HTR-8/SVneo (cell line): ENCODE measurements around the gene NDEL1.

Source experiments
- DNase-seq: peaks from one replicate; pipeline ENCODE4 v3.0.0; 2011; ENCODE audit warnings: low spot score, mixed read lengths; ENCODE audit not compliant: insufficient read length
- FAIRE-seq: peaks from 2 replicates; lab custom pipeline; 2011; peaks lifted over from hg19 to GRCh38; lab: Jason Lieb, UNC

The NDEL1 gene

DNA sequence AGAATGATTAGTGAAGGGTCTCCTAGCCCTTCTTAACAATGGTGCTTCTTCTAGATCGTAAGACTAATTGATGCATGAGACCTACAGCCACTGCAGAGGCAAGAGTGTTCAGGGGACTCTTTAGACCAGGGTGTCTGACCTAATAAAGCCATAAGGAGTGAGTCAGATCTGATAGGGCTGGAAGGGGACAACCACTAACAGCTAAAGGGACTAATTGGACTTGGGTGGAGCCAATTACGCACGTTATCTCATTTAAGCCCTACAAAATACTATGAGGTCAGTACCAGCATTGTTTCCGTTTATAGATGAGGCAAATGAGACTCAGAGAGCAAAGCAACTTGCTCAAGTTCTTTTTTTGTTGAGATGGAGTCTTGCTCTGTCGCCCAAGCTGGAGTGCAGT, 23.6 kb upstream of the NDEL1 start:
- DNase-seq (no peak), FAIRE-seq (no peak)

- DNase-seq = no peak
- FAIRE-seq = no peak
Observed at GRCh38 chr17:8413328-8413727, 22.4 kb upstream of the NDEL1 start.

- DNase-seq (no peak), FAIRE-seq (no peak)
Observed at GRCh38 chr17:8413938-8414337, 21.7 kb upstream of the NDEL1 start.

DNA sequence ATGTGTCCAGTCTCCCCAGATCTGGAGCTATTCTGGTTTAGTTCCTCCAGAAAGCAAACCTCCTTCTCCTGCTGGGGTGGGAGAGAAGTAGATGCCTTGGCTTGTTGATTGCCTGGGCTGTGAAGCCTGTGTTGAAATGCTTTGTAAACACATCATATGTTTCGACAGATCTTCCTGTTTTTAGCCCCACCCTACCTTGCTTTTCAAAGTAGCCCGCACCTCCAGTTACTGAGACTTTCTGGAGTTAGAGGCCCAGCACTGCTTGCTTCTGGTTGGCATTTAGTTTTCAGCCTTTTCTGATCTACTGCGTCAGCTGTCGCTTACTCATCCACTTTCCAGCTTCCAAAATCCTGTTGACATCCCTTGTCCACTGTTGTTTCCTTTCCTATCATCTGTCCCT, 17.9 kb upstream of the NDEL1 start:
- DNase-seq (no peak), FAIRE-seq (no peak)

DNA sequence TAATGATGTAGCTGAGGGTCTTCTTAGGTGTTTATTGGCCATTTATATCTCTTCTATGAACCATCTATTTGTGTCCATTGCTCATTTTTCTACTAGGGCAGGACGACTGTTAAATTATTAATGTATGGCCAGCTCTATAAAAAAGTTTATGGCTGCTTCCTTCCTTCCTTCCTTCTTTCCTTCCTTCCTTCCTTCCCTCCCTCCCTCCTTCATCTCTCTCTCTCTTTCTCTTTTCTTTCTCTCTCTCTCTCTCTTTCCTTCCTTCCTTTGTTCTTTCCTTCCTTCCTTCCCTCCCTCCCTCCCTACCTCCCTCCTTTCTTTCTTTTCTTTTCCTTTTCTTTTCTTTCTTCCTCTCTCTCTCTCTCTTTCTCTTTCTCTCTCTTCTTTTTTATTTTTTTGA, 17.2 kb upstream of the NDEL1 start:
- FAIRE-seq (no peak), DNase-seq (no peak)

- DNase-seq (no peak), FAIRE-seq (no peak)
Observed at GRCh38 chr17:8419305-8419704, 16.4 kb upstream of the NDEL1 start.

DNA sequence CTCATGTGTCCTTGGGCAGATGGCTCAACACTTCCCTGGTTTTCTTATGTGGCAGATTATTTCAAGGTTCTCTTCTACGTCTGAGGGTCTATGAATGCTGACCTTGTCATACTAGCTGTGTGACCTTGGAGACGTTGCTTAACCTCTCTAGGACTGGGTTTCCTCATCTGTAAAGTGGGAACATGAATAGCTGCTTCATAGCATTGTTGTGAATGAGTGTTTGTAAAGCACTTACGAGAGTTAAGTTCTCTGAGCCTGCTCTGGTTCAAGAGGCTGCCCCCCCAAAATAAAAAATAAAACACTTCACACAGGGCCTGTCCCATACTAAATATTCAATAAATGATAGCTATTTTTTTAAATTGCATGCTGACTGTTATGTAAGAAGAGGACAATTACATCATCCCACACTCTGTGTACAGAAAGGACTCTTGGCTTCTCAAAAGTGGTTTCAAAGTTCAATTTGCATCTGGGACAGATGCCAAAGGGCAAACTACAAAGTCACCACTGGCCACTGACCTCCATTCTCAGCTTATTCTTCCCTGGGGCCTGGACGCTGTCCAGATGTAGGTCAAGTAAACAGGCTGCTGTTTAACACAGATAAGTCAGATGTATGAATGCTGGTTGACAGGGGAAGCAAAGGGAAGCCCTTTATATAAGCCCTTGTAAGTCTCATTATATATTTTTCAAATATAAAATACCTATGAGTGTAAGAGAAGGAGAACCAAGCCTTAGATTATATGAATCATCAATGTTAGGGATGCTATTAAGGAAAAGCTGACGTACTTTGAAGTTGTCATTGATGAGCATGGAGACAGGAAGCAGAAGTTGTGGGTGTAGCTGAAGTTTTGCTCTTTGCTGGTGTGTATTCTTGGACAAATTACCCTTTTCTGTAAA, 15.4 kb upstream of the NDEL1 start:
- FAIRE-seq (no peak), DNase-seq (no peak)

- FAIRE-seq = peak; percentile 40
- no peak for DNase-seq
Observed at GRCh38 chr17:8421571-8421970, 14.1 kb upstream of the NDEL1 start.

GRCh38 chr17:8426094-8426720, 9.5 kb upstream of the NDEL1 start:
- FAIRE-seq = no peak
- DNase-seq = no peak

- no peak for DNase-seq
- no peak for FAIRE-seq
Observed at GRCh38 chr17:8426802-8427201, 8.9 kb upstream of the NDEL1 start.

DNA sequence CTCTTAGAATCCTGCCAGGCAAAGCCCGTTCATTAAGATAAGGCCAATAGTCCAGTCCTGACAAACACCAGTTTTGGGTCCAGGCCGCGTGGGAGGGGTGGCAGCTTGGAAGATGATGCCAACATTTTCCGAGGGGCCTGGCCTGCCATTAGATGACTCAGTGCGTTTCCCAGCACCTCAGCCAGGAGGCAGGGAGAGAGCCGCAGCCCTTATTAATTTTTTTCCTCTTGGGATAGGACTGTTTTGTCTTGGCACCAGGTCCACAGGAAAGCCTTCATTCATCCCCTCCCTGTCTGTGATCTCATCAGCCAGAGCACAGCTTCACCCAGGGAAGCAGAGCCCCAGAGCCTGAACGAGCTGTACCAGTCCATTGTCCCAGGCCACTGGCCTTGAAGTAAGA, 4.7 kb upstream of the NDEL1 start:
- FAIRE-seq (no peak), DNase-seq (no peak)

GRCh38 chr17:8436169-8436843, 622 bp downstream of the NDEL1 start:
- DNase-seq = peak; percentile 70
- FAIRE-seq = peak; percentile 28

- FAIRE-seq (no peak), DNase-seq (no peak)
Observed at GRCh38 chr17:8436844-8437171, 1.1 kb downstream of the NDEL1 start.

- DNase-seq (no peak), FAIRE-seq (no peak)
Observed at GRCh38 chr17:8438441-8438840, 2.8 kb downstream of the NDEL1 start.

- DNase-seq (no peak), FAIRE-seq (no peak)
Observed at GRCh38 chr17:8439681-8440080, 4.0 kb downstream of the NDEL1 start.

DNA sequence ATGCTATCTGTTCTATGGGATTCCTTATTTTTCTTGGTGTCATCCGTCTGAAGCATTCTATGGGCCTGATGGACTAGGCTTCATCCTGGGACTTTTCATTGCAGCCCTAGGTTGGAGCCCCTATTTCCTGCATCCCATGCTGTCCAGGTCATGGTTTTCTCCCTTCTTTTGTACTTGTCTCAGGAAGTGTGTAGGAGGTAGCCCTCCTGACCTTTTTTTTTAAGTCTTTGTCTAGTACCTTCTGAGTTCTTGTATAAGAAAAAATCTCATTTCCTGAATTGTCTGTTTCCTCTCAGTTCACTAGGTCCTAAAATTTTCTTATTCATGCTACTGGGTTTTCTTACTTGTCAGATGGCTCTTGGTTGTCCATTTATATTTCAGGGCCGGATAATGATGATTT, 6.0 kb downstream of the NDEL1 start:
- DNase-seq (no peak), FAIRE-seq (no peak)

DNA sequence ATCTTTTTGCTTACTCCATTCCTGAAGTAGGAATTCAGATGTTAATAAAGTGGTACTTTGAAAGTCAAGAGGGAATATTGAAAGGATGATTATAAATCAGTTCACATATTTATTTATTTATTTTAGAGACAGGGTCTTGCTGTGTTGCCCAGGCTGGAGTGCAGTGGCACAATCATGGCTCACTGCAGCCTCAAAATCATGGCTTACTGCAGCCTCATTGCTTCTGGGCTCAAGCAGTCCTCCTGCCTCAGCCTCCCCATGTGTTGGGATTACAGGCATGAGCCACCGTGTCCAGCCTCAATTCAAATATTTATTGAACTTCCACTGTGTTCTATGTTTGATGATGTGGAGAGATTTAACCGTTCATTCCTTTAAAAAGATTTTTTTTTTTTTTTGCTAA, 6.6 kb downstream of the NDEL1 start:
- DNase-seq (no peak), FAIRE-seq (no peak)

- DNase-seq = no peak
- no peak for FAIRE-seq
Observed at GRCh38 chr17:8443756-8444155, 8.1 kb downstream of the NDEL1 start.

DNA sequence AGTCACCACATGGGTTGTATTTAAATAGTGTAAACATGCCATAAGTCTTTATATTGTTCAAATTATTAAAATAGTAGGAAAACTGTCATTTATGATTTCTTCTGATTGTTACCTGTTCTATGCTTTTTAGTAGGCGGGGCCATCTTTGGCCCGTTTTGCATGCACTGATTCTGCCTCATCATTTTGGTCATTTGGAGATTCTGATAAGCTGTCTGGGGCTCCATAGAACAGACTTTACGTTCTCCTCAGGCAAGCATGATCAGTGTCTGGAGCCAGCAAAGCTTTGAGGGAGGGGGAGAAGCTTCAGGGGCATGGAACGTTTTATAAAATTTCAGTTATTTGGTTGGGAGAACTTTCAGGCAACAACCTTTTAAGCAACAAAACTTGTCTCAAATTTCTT, 8.8 kb downstream of the NDEL1 start:
- no peak for DNase-seq
- no peak for FAIRE-seq

GRCh38 chr17:8445536-8445935, 9.9 kb downstream of the NDEL1 start:
- no peak for FAIRE-seq
- DNase-seq = no peak

DNA sequence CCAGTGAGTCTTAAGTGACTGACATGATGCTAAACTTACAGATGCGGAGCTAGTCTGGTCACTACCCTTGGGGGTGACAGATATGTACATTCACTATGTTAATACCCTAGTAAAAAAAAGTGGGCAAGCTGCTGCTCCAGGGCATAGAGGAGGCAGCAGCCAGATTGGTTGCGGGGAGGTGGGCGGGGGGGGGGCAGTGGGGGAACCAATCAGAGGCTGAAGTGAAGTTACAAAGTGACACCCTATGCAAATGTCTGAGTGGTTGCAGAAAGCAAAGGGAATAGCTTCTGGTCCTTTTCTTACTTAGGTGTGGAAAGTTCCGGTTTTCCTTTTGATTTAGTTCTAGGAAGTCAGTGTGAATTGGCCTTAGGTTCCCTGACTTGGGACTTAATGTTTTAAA, 12.1 kb downstream of the NDEL1 start:
- no peak for FAIRE-seq
- DNase-seq = no peak
